Transverse colon (tissue), 4 donors: Measurements from ENCODE around the gene TENT5C.

Source experiments
- EP300 ChIP-seq: sonication (generic); formaldehyde crosslinking; IDR thresholded peaks from one replicate; pipeline ENCODE4 v1.6.1; 2017; ENCODE audit warnings: antibody characterized with exemption, low read depth
- POLR2A ChIP-seq: fragments of 450-650 bp; IDR thresholded peaks from one replicate; pipeline ENCODE4 v1.6.1; 2016; ENCODE audit warnings: antibody characterized with exemption, mild to moderate bottlenecking, moderate library complexity
- POLR2AphosphoS5 ChIP-seq, 3 donors: sonication (generic); formaldehyde crosslinking; IDR thresholded peaks; one replicate each; pipeline ENCODE4 v1.6.1; 2016; ENCODE audit warnings: antibody characterized with exemption in 3 of 3
- TF ChIP-seq, protein P1 (sequence below), 5 experiments: fragments of 200-600 bp in 3 of 5; fragments of 450-650 bp in 2 of 5; sonication (generic) in 3 of 5; IDR thresholded peaks; 1 replicate in 2 of 5; 2 replicates in 3 of 5; pipeline ENCODE4 v1.5.1; 2016 to 2017; ENCODE audit warnings: antibody characterized with exemption in 5 of 5, inconsistent platforms in 3 of 5, mild to moderate bottlenecking in 2 of 5, moderate library complexity in 1 of 5

DNA sequence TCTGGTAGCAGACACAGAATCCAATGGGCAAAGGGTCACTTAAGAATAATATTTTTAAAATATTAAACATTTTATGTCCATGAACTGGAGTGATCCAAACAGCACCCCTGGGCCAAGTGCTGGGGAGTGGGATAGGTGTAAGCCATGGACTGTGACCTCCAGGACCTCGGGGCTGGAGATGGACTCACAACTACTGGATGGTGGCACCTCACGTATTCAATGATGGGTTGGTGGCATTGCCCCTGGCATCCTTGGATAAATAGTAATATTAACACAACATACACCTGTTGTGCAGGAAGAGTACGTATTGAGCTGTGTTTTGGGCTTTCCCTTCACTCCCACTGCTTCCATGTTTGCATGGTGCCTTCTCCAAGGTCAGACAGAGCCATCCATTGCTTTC lies 39.3 kb upstream of the TENT5C start:
- no peak for TF ChIP-seq POLR2A
- TF ChIP-seq, protein P1, sequence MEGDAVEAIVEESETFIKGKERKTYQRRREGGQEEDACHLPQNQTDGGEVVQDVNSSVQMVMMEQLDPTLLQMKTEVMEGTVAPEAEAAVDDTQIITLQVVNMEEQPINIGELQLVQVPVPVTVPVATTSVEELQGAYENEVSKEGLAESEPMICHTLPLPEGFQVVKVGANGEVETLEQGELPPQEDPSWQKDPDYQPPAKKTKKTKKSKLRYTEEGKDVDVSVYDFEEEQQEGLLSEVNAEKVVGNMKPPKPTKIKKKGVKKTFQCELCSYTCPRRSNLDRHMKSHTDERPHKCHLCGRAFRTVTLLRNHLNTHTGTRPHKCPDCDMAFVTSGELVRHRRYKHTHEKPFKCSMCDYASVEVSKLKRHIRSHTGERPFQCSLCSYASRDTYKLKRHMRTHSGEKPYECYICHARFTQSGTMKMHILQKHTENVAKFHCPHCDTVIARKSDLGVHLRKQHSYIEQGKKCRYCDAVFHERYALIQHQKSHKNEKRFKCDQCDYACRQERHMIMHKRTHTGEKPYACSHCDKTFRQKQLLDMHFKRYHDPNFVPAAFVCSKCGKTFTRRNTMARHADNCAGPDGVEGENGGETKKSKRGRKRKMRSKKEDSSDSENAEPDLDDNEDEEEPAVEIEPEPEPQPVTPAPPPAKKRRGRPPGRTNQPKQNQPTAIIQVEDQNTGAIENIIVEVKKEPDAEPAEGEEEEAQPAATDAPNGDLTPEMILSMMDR (IDR thresholded peaks at IDR 0.05): no peak
- no peak for TF ChIP-seq POLR2AphosphoS5 (IDR thresholded peaks at IDR 0.05)
- TF ChIP-seq EP300: no peak
